K562 (cell line): Measurements from ENCODE around the gene ACCSL. TPM values are rescaled to one million over a fixed set of nuclear protein-coding genes. Genes with fewer than 3 reads are reported as not detected.

Experiments
- CCNT2 ChIP-seq: IDR thresholded peaks from 2 replicates; pipeline ENCODE4 v1.6.1; 2011; ENCODE audit warnings: borderline replicate concordance, low read depth, mild to moderate bottlenecking, moderate library complexity, mixed read lengths, low read length; ENCODE audit not compliant: insufficient read length; ENCODE audit errors: extremely low read depth
- MAFF ChIP-seq: IDR thresholded peaks from 2 replicates; pipeline ENCODE4 v1.6.1; 2012; ENCODE audit warnings: low read length, improper control_type of control experiment
- MEIS2 ChIP-seq: fragments of 450-650 bp; IDR thresholded peaks from 2 replicates; pipeline ENCODE4 v1.6.1; 2014; ENCODE audit warnings: mild to moderate bottlenecking; ENCODE audit not compliant: partially characterized antibody
- NFE2L1 ChIP-seq: fragments of 450-650 bp; IDR thresholded peaks from 2 replicates; pipeline ENCODE4 v1.6.1; 2016; ENCODE audit warnings: missing genetic modification characterization, low read depth, mild to moderate bottlenecking, missing compliant biosample characterization, moderate library complexity, borderline replicate concordance
- RBM34 ChIP-seq: fragments of 200-400 bp; formaldehyde crosslinking; IDR thresholded peaks from 2 replicates; pipeline ENCODE4 v1.6.1; 2018; ENCODE audit warnings: low read length, borderline replicate concordance; ENCODE audit not compliant: insufficient read depth
- SMAD4 ChIP-seq: fragments of 250-450 bp; sonication (Bioruptor Pico); conservative IDR thresholded peaks from 2 replicates; pipeline ENCODE4 v1.8.0; 2021; ENCODE audit warnings: inconsistent platforms, mild to moderate bottlenecking, moderate library complexity
- SOX6 ChIP-seq: fragments of 450-650 bp; IDR thresholded peaks from 2 replicates; pipeline ENCODE4 v1.6.1; 2014; ENCODE audit warnings: mild to moderate bottlenecking
- SREBF1 ChIP-seq: fragments of 150-350 bp; IDR thresholded peaks from 2 replicates; pipeline ENCODE4 v1.6.1; 2014; ENCODE audit warnings: antibody characterized with exemption, low read depth, low read length, borderline replicate concordance
- ZNF133 ChIP-seq: fragments of 250-450 bp; sonication (Bioruptor Pico); IDR thresholded peaks from 2 replicates; pipeline ENCODE4 v1.4.0; 2020; ENCODE audit warnings: mild to moderate bottlenecking
- ZNF140 ChIP-seq: fragments of 250-450 bp; sonication (Bioruptor Pico); IDR thresholded peaks from 2 replicates; pipeline ENCODE4 v1.8.0; 2021; ENCODE audit warnings: moderate library complexity, mild to moderate bottlenecking, inconsistent platforms
- ZNF436 ChIP-seq: fragments of 250-450, 450-650 bp; sonication (Bioruptor Pico); formaldehyde crosslinking; IDR thresholded peaks from 2 replicates; pipeline ENCODE4 v1.7.0; 2020; ENCODE audit warnings: mild to moderate bottlenecking
- ZNF699 ChIP-seq: fragments of 250-450 bp; sonication (Bioruptor Pico); IDR thresholded peaks from 2 replicates; pipeline ENCODE4 v1.8.0; 2021; ENCODE audit warnings: mild to moderate bottlenecking, moderate library complexity; ENCODE audit not compliant: insufficient replicate concordance
- polyA plus RNA-seq, 8 experiments: library from polyadenylated mRNA; depleted of rRNA in 4 of 8; stranded (reverse) in 5 of 8; unstranded in 3 of 8; fragments of >200 nt; fragmentation: Nextera tagmentation in 2 of 8; fragmentation: Illumina TruSeq in 1 of 8; extraction: Ambion mirVana in 2 of 8; extraction: Trizol in 1 of 8; gene quantifications; 2 replicates each; pipeline versions ENCODE4 v1.2.1 to v1.2.3, GENCODE V29; 2011 to 2014; ENCODE audit warnings: inconsistent platforms in 1 of 8, missing spikeins in 1 of 8
- total RNA-seq, 7 experiments: library from RNA; depleted of rRNA in 6 of 7; stranded (reverse); fragments of >200 nt in 6 of 7; fragmentation: Illumina TruSeq in 2 of 7; extraction: Trizol in 2 of 7; gene quantifications; 2 replicates each; pipeline versions ENCODE4 v1.2.1 to v1.2.3, GENCODE V29; 2011 to 2021; ENCODE audit warnings: low replicate concordance in 1 of 7
- TF ChIP-seq, protein P1 (sequence below): fragments of 450-650 bp; IDR thresholded peaks from 2 replicates; pipeline ENCODE4 v1.6.1; 2017; ENCODE audit warnings: antibody characterized with exemption, mild to moderate bottlenecking
- TF ChIP-seq, protein P2 (sequence below): fragments of 250-450 bp; sonication (Bioruptor Pico); IDR thresholded peaks from 2 replicates; pipeline ENCODE4 v1.5.0; 2022; ENCODE audit warnings: mild to moderate bottlenecking
- TF ChIP-seq, protein P3 (sequence below): fragments of 250-450 bp; sonication (Bioruptor Pico); IDR thresholded peaks from 2 replicates; pipeline ENCODE4 v1.5.0; 2021; ENCODE audit warnings: mild to moderate bottlenecking, moderate library complexity
- TF ChIP-seq, protein P4 (sequence below): fragments of 250-450 bp; sonication (Bioruptor Pico); IDR thresholded peaks from 2 replicates; pipeline ENCODE4 v1.9.0; 2021; ENCODE audit warnings: mild to moderate bottlenecking, inconsistent platforms

The ACCSL gene
- total and polyA plus RNA-seq, 9 of the 15 experiments (the other 6 are each of a cell fraction or from before 2014, with no cell fraction given) = not detected

DNA sequence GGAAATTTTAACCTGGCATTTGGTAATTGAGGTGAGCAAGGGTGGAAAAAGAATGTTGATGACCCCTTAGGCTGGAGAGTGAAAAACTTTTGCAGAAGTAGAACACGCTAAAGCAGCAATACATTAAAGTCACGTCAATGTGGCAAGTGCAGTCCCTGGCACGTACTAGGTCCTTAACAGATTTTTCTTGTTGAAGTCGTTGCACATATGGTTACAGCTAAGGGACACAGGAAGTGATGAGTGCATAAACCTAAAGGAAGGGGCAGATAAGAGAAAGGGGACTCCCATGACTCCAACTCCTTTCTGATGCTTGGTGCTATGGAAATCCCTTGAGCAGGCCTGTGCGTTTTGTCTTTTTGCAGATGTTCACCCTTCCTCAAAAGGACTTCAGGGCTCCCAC is 19.5 kb downstream of the ACCSL start (continued):
- TF ChIP-seq, protein P1, sequence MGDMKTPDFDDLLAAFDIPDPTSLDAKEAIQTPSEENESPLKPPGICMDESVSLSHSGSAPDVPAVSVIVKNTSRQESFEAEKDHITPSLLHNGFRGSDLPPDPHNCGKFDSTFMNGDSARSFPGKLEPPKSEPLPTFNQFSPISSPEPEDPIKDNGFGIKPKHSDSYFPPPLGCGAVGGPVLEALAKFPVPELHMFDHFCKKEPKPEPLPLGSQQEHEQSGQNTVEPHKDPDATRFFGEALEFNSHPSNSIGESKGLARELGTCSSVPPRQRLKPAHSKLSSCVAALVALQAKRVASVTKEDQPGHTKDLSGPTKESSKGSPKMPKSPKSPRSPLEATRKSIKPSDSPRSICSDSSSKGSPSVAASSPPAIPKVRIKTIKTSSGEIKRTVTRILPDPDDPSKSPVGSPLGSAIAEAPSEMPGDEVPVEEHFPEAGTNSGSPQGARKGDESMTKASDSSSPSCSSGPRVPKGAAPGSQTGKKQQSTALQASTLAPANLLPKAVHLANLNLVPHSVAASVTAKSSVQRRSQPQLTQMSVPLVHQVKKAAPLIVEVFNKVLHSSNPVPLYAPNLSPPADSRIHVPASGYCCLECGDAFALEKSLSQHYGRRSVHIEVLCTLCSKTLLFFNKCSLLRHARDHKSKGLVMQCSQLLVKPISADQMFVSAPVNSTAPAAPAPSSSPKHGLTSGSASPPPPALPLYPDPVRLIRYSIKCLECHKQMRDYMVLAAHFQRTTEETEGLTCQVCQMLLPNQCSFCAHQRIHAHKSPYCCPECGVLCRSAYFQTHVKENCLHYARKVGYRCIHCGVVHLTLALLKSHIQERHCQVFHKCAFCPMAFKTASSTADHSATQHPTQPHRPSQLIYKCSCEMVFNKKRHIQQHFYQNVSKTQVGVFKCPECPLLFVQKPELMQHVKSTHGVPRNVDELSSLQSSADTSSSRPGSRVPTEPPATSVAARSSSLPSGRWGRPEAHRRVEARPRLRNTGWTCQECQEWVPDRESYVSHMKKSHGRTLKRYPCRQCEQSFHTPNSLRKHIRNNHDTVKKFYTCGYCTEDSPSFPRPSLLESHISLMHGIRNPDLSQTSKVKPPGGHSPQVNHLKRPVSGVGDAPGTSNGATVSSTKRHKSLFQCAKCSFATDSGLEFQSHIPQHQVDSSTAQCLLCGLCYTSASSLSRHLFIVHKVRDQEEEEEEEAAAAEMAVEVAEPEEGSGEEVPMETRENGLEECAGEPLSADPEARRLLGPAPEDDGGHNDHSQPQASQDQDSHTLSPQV = peak; percentile 59
- TF ChIP-seq MEIS2 (peak; percentile 48), MAFF (no peak), ZNF436 (CRISPR knock-in tag) (no peak), ZNF133 (CRISPR knock-in tag) (no peak), SMAD4 (no peak), SOX6 (no peak), NFE2L1 (tag) (no peak), SREBF1 (no peak), CCNT2 (no peak), ZNF140 (CRISPR knock-in tag) (no peak), ZNF699 (CRISPR knock-in tag) (no peak), RBM34 (no peak)
- TF ChIP-seq, protein P2, sequence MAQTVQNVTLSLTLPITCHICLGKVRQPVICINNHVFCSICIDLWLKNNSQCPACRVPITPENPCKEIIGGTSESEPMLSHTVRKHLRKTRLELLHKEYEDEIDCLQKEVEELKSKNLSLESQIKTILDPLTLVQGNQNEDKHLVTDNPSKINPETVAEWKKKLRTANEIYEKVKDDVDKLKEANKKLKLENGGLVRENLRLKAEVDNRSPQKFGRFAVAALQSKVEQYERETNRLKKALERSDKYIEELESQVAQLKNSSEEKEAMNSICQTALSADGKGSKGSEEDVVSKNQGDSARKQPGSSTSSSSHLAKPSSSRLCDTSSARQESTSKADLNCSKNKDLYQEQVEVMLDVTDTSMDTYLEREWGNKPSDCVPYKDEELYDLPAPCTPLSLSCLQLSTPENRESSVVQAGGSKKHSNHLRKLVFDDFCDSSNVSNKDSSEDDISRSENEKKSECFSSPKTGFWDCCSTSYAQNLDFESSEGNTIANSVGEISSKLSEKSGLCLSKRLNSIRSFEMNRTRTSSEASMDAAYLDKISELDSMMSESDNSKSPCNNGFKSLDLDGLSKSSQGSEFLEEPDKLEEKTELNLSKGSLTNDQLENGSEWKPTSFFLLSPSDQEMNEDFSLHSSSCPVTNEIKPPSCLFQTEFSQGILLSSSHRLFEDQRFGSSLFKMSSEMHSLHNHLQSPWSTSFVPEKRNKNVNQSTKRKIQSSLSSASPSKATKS (CRISPR knock-in tag) = no peak
- TF ChIP-seq, protein P3, sequence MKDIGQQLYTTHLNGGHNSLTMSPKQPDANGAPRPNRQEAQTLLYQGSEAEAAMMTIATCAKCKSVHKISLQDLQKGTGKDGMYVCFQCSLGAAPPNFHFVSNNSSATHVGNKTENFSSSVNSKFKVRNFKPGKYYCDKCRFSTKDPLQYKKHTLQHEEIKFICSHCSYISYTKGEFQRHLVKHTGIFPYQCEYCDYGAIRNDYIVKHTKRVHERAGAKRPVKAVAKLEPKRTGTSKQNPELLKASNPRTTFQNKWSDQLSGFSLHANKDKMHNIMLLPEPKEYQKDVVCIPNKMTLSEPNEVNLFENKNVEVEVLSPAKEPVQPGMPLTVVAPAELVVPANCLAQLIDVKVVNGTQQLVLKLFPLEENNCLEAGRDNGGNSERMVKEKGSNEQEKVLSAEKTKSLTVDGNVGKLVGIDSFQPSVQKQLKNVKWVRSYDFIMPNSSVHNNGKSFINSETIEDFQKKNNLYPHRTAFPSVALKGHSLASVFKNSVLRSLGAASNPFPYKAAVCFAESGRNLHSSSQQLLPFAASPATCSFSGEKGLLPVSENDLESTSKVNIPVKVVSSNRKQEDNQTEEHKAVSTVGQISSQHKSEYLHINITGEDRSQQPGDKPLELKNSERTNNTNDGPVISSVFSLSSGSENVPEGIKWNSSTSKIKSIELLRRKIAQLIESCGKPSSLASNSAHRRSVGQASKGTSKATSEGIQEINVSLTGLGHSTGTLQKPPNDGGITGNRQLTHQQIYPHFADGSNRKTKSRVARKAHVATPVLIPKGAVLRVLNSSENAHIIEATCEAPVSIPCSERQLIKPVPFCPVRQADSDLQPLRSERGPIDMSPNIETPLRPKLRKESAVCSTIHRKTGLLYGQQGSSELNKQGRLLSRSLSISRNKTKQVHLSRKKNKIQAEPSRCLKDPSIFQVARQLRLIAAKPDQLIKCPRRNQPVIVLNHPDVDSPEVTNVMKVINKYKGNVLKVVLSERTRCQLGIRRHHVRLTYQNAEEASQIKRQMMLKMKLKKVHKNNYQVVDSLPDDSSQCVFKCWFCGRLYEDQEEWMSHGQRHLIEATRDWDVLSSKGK (CRISPR knock-in tag) = no peak
- TF ChIP-seq, protein P4, sequence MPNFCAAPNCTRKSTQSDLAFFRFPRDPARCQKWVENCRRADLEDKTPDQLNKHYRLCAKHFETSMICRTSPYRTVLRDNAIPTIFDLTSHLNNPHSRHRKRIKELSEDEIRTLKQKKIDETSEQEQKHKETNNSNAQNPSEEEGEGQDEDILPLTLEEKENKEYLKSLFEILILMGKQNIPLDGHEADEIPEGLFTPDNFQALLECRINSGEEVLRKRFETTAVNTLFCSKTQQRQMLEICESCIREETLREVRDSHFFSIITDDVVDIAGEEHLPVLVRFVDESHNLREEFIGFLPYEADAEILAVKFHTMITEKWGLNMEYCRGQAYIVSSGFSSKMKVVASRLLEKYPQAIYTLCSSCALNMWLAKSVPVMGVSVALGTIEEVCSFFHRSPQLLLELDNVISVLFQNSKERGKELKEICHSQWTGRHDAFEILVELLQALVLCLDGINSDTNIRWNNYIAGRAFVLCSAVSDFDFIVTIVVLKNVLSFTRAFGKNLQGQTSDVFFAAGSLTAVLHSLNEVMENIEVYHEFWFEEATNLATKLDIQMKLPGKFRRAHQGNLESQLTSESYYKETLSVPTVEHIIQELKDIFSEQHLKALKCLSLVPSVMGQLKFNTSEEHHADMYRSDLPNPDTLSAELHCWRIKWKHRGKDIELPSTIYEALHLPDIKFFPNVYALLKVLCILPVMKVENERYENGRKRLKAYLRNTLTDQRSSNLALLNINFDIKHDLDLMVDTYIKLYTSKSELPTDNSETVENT (CRISPR knock-in tag) = no peak
